ENCODE data around the gene NDOR1.

NDOR1 gene

GRCh38 chr9:137262909-137263285, 57.4 kb downstream of the NDOR1 start:
- TF ChIP-seq ZNF274 (IDR thresholded peaks at IDR 0.05; ENCODE audit: low read depth, low read length): no peak
- no peak overlapping the region for H3K4me3 ChIP-seq (ENCODE audit: low read length)

- no peak for TF ChIP-seq ZNF274 (IDR thresholded peaks at IDR 0.05; ENCODE audit: low read depth, low read length)
These were observed 58.0 kb downstream of the NDOR1 start for GRCh38 chr9:137263506-137263905.

GRCh38 chr9:137264067-137264466, 58.6 kb downstream of the NDOR1 start:
- no peak for TF ChIP-seq ZNF274 (IDR thresholded peaks at IDR 0.05; ENCODE audit: low read depth, low read length)
- no peak overlapping the region for H3K4me3 ChIP-seq (ENCODE audit: low read length)

More at GRCh38 chr9:137263506-137263905, 58.0 kb downstream of the NDOR1 start:
- H3K4me3 ChIP-seq (ENCODE audit: low read length): no peak overlapping the region

GRCh38 chr9:137265496-137266161, 60.1 kb downstream of the NDOR1 start:
- H3K4me3 ChIP-seq (ENCODE audit: low read length): no peak overlapping the region
- TF ChIP-seq ZNF274 (IDR thresholded peaks at IDR 0.05; ENCODE audit: low read depth, low read length): no peak

GRCh38 chr9:137266162-137266527, 60.6 kb downstream of the NDOR1 start:
- no peak overlapping the region for H3K4me3 ChIP-seq (ENCODE audit: low read length)
- no peak for TF ChIP-seq ZNF274 (IDR thresholded peaks at IDR 0.05; ENCODE audit: low read depth, low read length)

Data from GM08714 (cell line).